HEK293 (cell line): Measurements from ENCODE around the gene WDTC1.

Experiments
- GLIS2 ChIP-seq: fragments of 450-650 bp; formaldehyde crosslinking; IDR thresholded peaks from 2 replicates; pipeline ENCODE4 v1.5.1; 2016; ENCODE audit warnings: missing biosample characterization, missing genetic modification characterization
- MYNN ChIP-seq: fragments of 450-650 bp; formaldehyde crosslinking; IDR thresholded peaks from 2 replicates; pipeline ENCODE4 v1.5.1; 2016; ENCODE audit warnings: missing biosample characterization, missing genetic modification characterization, borderline replicate concordance
- SP3 ChIP-seq: fragments of 450-650 bp; formaldehyde crosslinking; IDR thresholded peaks from 2 replicates; pipeline ENCODE4 v1.5.1; 2016; ENCODE audit warnings: missing biosample characterization, missing genetic modification characterization
- WT1 ChIP-seq: fragments of 450-650 bp; formaldehyde crosslinking; IDR thresholded peaks from 2 replicates; pipeline ENCODE4 v1.5.1; 2016; ENCODE audit warnings: missing biosample characterization, missing genetic modification characterization
- ZBTB17 ChIP-seq: fragments of 450-650 bp; formaldehyde crosslinking; IDR thresholded peaks from 2 replicates; pipeline ENCODE4 v1.5.1; 2016; ENCODE audit warnings: missing biosample characterization, missing genetic modification characterization
- ZBTB48 ChIP-seq: fragments of 450-650 bp; formaldehyde crosslinking; IDR thresholded peaks from 2 replicates; pipeline ENCODE4 v1.5.1; 2016; ENCODE audit warnings: missing biosample characterization, missing genetic modification characterization
- ZBTB8A ChIP-seq: fragments of 450-650 bp; formaldehyde crosslinking; IDR thresholded peaks from 2 replicates; pipeline ENCODE4 v1.5.1; 2016; ENCODE audit warnings: missing biosample characterization, missing genetic modification characterization
- ZFP37 ChIP-seq: fragments of 450-650 bp; formaldehyde crosslinking; IDR thresholded peaks from 2 replicates; pipeline ENCODE4 v1.5.1; 2016; ENCODE audit warnings: missing biosample characterization, missing genetic modification characterization
- ZNF121 ChIP-seq: fragments of 450-650 bp; formaldehyde crosslinking; IDR thresholded peaks from 2 replicates; pipeline ENCODE4 v1.5.1; 2016; ENCODE audit warnings: missing biosample characterization, missing genetic modification characterization
- ZNF175 ChIP-seq: fragments of 450-650 bp; formaldehyde crosslinking; IDR thresholded peaks from 2 replicates; pipeline ENCODE4 v1.5.1; 2016; ENCODE audit warnings: missing biosample characterization, missing genetic modification characterization
- ZNF211 ChIP-seq: fragments of 450-650 bp; formaldehyde crosslinking; IDR thresholded peaks from 2 replicates; pipeline ENCODE4 v1.5.1; 2016; ENCODE audit warnings: low read depth, missing biosample characterization, missing genetic modification characterization
- ZNF214 ChIP-seq: fragments of 450-650 bp; formaldehyde crosslinking; IDR thresholded peaks from 2 replicates; pipeline ENCODE4 v1.5.1; 2017; ENCODE audit warnings: missing biosample characterization, mild to moderate bottlenecking, missing genetic modification characterization, borderline replicate concordance
- ZNF423 ChIP-seq: fragments of 450-650 bp; formaldehyde crosslinking; IDR thresholded peaks from 2 replicates; pipeline ENCODE4 v1.5.1; 2016; ENCODE audit warnings: missing biosample characterization, missing genetic modification characterization
- ZNF514 ChIP-seq: fragments of 450-650 bp; formaldehyde crosslinking; IDR thresholded peaks from 2 replicates; pipeline ENCODE4 v1.5.1; 2016; ENCODE audit warnings: missing biosample characterization, missing genetic modification characterization
- ZNF660 ChIP-seq: fragments of 450-650 bp; IDR thresholded peaks from 2 replicates; pipeline ENCODE4 v1.5.1; 2018; ENCODE audit warnings: missing biosample characterization, mild to moderate bottlenecking, missing genetic modification characterization
- ZNF670 ChIP-seq: fragments of 450-650 bp; formaldehyde crosslinking; IDR thresholded peaks from 2 replicates; pipeline ENCODE4 v1.5.1; 2016; ENCODE audit warnings: missing biosample characterization, missing genetic modification characterization, low read depth
- ZNF677 ChIP-seq: fragments of 450-650 bp; IDR thresholded peaks from 2 replicates; pipeline ENCODE4 v1.5.0; 2018; ENCODE audit warnings: missing biosample characterization, mild to moderate bottlenecking, missing genetic modification characterization, moderate library complexity
- TF ChIP-seq, protein P1 (sequence below): fragments of 450-650 bp; formaldehyde crosslinking; IDR thresholded peaks from 2 replicates; pipeline ENCODE4 v1.5.1; 2016; ENCODE audit warnings: missing biosample characterization, missing genetic modification characterization, borderline replicate concordance
- TF ChIP-seq, protein P2 (sequence below): fragments of 450-650 bp; formaldehyde crosslinking; IDR thresholded peaks from 2 replicates; pipeline ENCODE4 v1.5.1; 2016; ENCODE audit warnings: missing biosample characterization, missing genetic modification characterization
- TF ChIP-seq, protein P3 (sequence below): fragments of 450-650 bp; formaldehyde crosslinking; IDR thresholded peaks from 2 replicates; pipeline ENCODE4 v1.5.1; 2016; ENCODE audit warnings: missing biosample characterization, missing genetic modification characterization
- TF ChIP-seq, protein P4 (sequence below): fragments of 450-650 bp; formaldehyde crosslinking; IDR thresholded peaks from 2 replicates; pipeline ENCODE4 v1.5.1; 2016; ENCODE audit warnings: missing biosample characterization, missing genetic modification characterization
- TF ChIP-seq, protein P5 (sequence below): fragments of 450-650 bp; formaldehyde crosslinking; IDR thresholded peaks from 2 replicates; pipeline ENCODE4 v1.5.1; 2017; ENCODE audit warnings: missing biosample characterization, mild to moderate bottlenecking, missing genetic modification characterization, moderate library complexity

WDTC1 gene

DNA sequence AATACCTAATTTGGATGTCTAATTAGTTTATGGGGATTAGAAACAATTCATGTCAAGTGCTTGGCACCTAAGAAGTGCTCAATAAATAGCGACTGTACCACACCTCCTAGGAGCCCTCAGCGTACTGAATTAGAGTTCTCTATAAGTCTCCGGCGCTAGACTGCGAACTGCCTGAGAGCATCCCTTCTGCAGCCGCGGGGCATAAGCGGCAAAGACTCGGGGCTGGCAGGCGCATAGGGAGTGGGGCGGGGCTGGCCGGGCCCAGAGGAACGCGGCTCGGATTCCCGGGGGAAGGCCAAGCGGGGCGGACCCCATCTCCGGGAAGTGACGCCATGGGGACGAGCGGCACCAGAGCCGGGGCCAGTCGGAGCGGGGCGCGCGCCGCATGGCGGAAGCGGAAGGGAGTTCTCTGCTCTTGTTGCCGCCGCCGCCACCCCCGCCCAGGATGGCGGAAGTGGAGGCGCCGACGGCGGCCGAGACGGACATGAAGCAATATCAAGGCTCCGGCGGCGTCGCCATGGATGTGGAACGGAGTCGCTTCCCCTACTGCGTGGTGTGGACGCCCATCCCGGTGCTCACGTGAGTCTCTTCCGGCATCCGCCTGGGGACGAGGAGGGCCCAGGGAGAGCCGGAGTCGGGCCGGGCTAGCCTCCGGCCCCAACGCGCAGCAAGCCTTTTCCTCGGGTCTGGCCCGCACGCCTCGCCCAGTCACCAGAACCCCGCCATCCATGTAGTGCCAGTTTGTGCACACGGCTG lies 87.6 kb downstream of the WDTC1 start, which contains the start of gene TMEM222 (continued):
- TF ChIP-seq, protein P1, sequence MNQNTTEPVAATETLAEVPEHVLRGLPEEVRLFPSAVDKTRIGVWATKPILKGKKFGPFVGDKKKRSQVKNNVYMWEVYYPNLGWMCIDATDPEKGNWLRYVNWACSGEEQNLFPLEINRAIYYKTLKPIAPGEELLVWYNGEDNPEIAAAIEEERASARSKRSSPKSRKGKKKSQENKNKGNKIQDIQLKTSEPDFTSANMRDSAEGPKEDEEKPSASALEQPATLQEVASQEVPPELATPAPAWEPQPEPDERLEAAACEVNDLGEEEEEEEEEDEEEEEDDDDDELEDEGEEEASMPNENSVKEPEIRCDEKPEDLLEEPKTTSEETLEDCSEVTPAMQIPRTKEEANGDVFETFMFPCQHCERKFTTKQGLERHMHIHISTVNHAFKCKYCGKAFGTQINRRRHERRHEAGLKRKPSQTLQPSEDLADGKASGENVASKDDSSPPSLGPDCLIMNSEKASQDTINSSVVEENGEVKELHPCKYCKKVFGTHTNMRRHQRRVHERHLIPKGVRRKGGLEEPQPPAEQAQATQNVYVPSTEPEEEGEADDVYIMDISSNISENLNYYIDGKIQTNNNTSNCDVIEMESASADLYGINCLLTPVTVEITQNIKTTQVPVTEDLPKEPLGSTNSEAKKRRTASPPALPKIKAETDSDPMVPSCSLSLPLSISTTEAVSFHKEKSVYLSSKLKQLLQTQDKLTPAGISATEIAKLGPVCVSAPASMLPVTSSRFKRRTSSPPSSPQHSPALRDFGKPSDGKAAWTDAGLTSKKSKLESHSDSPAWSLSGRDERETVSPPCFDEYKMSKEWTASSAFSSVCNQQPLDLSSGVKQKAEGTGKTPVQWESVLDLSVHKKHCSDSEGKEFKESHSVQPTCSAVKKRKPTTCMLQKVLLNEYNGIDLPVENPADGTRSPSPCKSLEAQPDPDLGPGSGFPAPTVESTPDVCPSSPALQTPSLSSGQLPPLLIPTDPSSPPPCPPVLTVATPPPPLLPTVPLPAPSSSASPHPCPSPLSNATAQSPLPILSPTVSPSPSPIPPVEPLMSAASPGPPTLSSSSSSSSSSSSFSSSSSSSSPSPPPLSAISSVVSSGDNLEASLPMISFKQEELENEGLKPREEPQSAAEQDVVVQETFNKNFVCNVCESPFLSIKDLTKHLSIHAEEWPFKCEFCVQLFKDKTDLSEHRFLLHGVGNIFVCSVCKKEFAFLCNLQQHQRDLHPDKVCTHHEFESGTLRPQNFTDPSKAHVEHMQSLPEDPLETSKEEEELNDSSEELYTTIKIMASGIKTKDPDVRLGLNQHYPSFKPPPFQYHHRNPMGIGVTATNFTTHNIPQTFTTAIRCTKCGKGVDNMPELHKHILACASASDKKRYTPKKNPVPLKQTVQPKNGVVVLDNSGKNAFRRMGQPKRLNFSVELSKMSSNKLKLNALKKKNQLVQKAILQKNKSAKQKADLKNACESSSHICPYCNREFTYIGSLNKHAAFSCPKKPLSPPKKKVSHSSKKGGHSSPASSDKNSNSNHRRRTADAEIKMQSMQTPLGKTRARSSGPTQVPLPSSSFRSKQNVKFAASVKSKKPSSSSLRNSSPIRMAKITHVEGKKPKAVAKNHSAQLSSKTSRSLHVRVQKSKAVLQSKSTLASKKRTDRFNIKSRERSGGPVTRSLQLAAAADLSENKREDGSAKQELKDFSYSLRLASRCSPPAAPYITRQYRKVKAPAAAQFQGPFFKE (tag by site-specific recombination), result peak; percentile 80; the same call in 1 of the 2 replicates
- TF ChIP-seq ZFP37 (tag by site-specific recombination) (peak; percentile 99), ZNF677 (no peak), ZNF175 (tag by site-specific recombination) (no peak), MYNN (tag by site-specific recombination) (peak; percentile 82; the same call in 1 of the 2 replicates), ZNF660 (tag by site-specific recombination) (peak; percentile 99), ZBTB17 (tag by site-specific recombination) (peak; percentile 93), ZNF423 (tag by site-specific recombination) (no peak; the same call in 1 of the 2 replicates), ZNF514 (tag by site-specific recombination) (no peak), GLIS2 (no peak), ZBTB48 (peak; percentile 69), WT1 (tag by site-specific recombination) (peak; percentile 77), ZNF670 (no peak), ZNF121 (0 out of 2 replicates have a peak, but pooled peaks have one; percentile 6), ZBTB8A (tag by site-specific recombination) (peak; percentile 84), ZNF214 (tag by site-specific recombination) (no peak), ZNF211 (no peak), SP3 (tag by site-specific recombination) (peak; percentile 94)
- TF ChIP-seq, protein P2, sequence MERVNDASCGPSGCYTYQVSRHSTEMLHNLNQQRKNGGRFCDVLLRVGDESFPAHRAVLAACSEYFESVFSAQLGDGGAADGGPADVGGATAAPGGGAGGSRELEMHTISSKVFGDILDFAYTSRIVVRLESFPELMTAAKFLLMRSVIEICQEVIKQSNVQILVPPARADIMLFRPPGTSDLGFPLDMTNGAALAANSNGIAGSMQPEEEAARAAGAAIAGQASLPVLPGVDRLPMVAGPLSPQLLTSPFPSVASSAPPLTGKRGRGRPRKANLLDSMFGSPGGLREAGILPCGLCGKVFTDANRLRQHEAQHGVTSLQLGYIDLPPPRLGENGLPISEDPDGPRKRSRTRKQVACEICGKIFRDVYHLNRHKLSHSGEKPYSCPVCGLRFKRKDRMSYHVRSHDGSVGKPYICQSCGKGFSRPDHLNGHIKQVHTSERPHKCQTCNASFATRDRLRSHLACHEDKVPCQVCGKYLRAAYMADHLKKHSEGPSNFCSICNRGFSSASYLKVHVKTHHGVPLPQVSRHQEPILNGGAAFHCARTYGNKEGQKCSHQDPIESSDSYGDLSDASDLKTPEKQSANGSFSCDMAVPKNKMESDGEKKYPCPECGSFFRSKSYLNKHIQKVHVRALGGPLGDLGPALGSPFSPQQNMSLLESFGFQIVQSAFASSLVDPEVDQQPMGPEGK (tag by site-specific recombination), result peak; percentile 94
- TF ChIP-seq, protein P3, sequence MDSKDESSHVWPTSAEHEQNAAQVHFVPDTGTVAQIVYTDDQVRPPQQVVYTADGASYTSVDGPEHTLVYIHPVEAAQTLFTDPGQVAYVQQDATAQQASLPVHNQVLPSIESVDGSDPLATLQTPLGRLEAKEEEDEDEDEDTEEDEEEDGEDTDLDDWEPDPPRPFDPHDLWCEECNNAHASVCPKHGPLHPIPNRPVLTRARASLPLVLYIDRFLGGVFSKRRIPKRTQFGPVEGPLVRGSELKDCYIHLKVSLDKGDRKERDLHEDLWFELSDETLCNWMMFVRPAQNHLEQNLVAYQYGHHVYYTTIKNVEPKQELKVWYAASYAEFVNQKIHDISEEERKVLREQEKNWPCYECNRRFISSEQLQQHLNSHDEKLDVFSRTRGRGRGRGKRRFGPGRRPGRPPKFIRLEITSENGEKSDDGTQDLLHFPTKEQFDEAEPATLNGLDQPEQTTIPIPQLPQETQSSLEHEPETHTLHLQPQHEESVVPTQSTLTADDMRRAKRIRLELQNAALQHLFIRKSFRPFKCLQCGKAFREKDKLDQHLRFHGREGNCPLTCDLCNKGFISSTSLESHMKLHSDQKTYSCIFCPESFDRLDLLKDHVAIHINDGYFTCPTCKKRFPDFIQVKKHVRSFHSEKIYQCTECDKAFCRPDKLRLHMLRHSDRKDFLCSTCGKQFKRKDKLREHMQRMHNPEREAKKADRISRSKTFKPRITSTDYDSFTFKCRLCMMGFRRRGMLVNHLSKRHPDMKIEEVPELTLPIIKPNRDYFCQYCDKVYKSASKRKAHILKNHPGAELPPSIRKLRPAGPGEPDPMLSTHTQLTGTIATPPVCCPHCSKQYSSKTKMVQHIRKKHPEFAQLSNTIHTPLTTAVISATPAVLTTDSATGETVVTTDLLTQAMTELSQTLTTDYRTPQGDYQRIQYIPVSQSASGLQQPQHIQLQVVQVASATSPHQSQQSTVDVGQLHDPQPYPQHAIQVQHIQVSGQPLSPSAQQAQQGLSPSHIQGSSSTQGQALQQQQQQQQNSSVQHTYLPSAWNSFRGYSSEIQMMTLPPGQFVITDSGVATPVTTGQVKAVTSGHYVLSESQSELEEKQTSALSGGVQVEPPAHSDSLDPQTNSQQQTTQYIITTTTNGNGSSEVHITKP, result peak; percentile 95
- TF ChIP-seq, protein P4, sequence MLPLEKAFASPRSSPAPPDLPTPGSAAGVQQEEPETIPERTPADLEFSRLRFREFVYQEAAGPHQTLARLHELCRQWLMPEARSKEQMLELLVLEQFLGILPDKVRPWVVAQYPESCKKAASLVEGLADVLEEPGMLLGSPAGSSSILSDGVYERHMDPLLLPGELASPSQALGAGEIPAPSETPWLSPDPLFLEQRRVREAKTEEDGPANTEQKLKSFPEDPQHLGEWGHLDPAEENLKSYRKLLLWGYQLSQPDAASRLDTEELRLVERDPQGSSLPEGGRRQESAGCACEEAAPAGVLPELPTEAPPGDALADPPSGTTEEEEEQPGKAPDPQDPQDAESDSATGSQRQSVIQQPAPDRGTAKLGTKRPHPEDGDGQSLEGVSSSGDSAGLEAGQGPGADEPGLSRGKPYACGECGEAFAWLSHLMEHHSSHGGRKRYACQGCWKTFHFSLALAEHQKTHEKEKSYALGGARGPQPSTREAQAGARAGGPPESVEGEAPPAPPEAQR (tag by site-specific recombination), result peak; percentile 63; the same call in 1 of the 2 replicates
- TF ChIP-seq, protein P5, sequence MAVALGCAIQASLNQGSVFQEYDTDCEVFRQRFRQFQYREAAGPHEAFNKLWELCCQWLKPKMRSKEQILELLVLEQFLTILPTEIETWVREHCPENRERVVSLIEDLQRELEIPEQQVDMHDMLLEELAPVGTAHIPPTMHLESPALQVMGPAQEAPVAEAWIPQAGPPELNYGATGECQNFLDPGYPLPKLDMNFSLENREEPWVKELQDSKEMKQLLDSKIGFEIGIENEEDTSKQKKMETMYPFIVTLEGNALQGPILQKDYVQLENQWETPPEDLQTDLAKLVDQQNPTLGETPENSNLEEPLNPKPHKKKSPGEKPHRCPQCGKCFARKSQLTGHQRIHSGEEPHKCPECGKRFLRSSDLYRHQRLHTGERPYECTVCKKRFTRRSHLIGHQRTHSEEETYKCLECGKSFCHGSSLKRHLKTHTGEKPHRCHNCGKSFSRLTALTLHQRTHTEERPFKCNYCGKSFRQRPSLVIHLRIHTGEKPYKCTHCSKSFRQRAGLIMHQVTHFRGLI (tag by site-specific recombination), result peak; percentile 69; the same call in 1 of the 2 replicates
